Spleen (tissue), 11 donors: ENCODE data around the gene CASP7. TPM values are rescaled to one million over a fixed set of nuclear protein-coding genes. Genes with fewer than 3 reads are reported as not detected.

ENCODE experiments used
- DNase-seq: peaks from one replicate; pipeline ENCODE4 v3.0.0-alpha.2; 2020
- H3K27ac ChIP-seq, 8 donors: fragments of 200-600 bp; sonication (generic) in 7 of 8; 1 replicate in 4 of 8; 2 replicates in 4 of 8; pipeline versions ENCODE4 v1.5.0 to v1.8.0; 2016 to 2021; ENCODE audit warnings: inconsistent platforms in 4 of 8, mild to moderate bottlenecking in 4 of 8, moderate library complexity in 1 of 8
- H3K27me3 ChIP-seq, 7 donors: fragments of 200-600 bp; sonication (generic) in 6 of 7; replicated peaks in 1 of 7; 1 replicate in 4 of 7; 2 replicates in 3 of 7; pipeline versions ENCODE4 v1.5.0 to v1.8.0; 2016 to 2021; ENCODE audit warnings: inconsistent platforms in 3 of 7, mild to moderate bottlenecking in 1 of 7
- H3K36me3 ChIP-seq, 6 donors: fragments of 200-600 bp; sonication (generic) in 5 of 6; 1 replicate in 4 of 6; 2 replicates in 2 of 6; pipeline versions ENCODE4 v1.5.0 to v1.8.0; 2016 to 2021; ENCODE audit warnings: inconsistent platforms in 2 of 6
- H3K4me1 ChIP-seq, 6 donors: fragments of 200-600 bp; sonication (generic) in 5 of 6; 1 replicate in 3 of 6; 2 replicates in 3 of 6; pipeline versions ENCODE4 v1.5.0 to v1.8.0; 2016 to 2021; ENCODE audit warnings: inconsistent platforms in 3 of 6
- H3K4me3 ChIP-seq, 8 donors: fragments of 200-600 bp; sonication (generic) in 7 of 8; 1 replicate in 4 of 8; 2 replicates in 4 of 8; pipeline versions ENCODE4 v1.5.0 to v1.8.0; 2016 to 2021; ENCODE audit warnings: inconsistent platforms in 4 of 8, mild to moderate bottlenecking in 4 of 8, moderate library complexity in 2 of 8
- H3K9me3 ChIP-seq, 8 donors: fragments of 200-600 bp; sonication (generic) in 7 of 8; 1 replicate in 4 of 8; 2 replicates in 4 of 8; pipeline versions ENCODE4 v1.5.0 to v1.8.0; 2016 to 2021; ENCODE audit warnings: inconsistent platforms in 4 of 8
- POLR2A ChIP-seq, 3 donors: fragments of 450-650 bp; IDR thresholded peaks; one replicate each; pipeline ENCODE4 v1.5.1; 2017; ENCODE audit warnings: antibody characterized with exemption in 3 of 3, mild to moderate bottlenecking in 1 of 3
- POLR2AphosphoS5 ChIP-seq, 3 donors: sonication (generic); formaldehyde crosslinking; IDR thresholded peaks; one replicate each; pipeline ENCODE4 v1.5.1; 2017; ENCODE audit warnings: antibody characterized with exemption in 3 of 3
- WGBS, 5 donors: extraction: QIAGEN DNeasy Blood & Tissue Kit in 3 of 5; methylation state at CpG; one replicate each; pipeline versions ENCODE4 v1.1.5 to v1.1.7; 2013 to 2018; 5-methylcytosine and 5-hydroxymethylcytosine counted together
- intact Hi-C: fragments of 100-400 bp; cut with DNase I; formaldehyde crosslinking; loops from one replicate; pipeline ENCODE4 v1.15.0; 2023; ENCODE audit warnings: low total_unique reads
- polyA plus RNA-seq, 3 donors: library from polyadenylated mRNA; stranded (reverse); fragments of 200-250 nt; gene quantifications; one replicate each; pipeline ENCODE4 v1.2.1, GENCODE V29; 2013
- total RNA-seq, 7 donors: library from RNA; depleted of rRNA in 3 of 7; stranded (reverse); fragments of >200 nt in 3 of 7; fragmentation: NEBNext Ultra II Directional in 4 of 7; extraction: Animal tissue kit (Norgen Biotek cat#: 25700) in 4 of 7; gene quantifications; one replicate each; pipeline versions ENCODE4 v1.1.0 to v1.2.1, GENCODE V29; 2016 to 2021
- TF ChIP-seq, protein P1 (sequence below), 11 experiments: fragments of 200-600 bp in 7 of 11; fragments of 450-650 bp in 4 of 11; sonication (generic) in 4 of 11; IDR thresholded peaks in 8 of 11; conservative IDR thresholded peaks in 3 of 11; 1 replicate in 7 of 11; 2 replicates in 4 of 11; pipeline versions ENCODE4 v1.4.0 to v1.8.0; 2016 to 2021; ENCODE audit warnings: antibody characterized with exemption in 11 of 11, inconsistent platforms in 4 of 11, mild to moderate bottlenecking in 1 of 11
- donor health status: healthy with polysubstance abuse.
- donor health status: DM: no; HTN: no; CAD: no; lungs with moderate emphysema.
- donor health status: DM: no; HTN: no; CAD: no.
- donor health status: Bipolar disorder and iron deficiency.
- donor health status: healthy.
- donor health status: DM: no; HTN: no; CAD: no.
- donor health status: DM: yes; HTN: yes; CAD: no.

Gene CASP7
- total and polyA plus RNA-seq, 10 donors: 10.4 to 27.3 (median 19.2) TPM

DNA sequence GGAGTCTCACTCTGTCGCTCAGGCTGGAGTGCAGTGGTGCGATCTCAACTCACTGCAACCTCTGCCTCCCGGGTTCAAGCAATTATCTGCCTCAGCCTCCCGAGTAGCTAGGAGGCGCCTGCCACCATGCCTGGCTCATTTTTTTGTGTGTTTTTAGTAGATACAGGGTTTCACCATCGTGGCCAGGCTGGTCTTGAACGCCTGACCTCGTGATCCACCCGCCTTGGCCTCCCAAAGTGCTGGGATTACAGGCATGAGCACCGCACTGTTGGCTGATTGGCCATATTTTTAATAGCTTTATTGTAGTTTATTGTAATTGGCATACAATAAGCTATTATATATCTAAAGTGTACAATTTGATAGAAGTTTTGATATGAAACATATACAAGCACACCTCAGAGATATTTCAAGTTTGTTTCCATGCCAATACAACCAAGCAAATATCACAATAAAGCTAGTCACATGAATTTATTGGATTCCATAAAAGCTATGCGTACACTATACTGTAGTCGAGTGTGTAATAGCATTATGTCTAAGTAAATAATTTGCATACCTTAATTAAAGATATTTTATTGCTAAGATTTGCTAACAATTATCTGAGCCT lies 77.3 kb downstream of the CASP7 start:
- TF ChIP-seq, protein P1, sequence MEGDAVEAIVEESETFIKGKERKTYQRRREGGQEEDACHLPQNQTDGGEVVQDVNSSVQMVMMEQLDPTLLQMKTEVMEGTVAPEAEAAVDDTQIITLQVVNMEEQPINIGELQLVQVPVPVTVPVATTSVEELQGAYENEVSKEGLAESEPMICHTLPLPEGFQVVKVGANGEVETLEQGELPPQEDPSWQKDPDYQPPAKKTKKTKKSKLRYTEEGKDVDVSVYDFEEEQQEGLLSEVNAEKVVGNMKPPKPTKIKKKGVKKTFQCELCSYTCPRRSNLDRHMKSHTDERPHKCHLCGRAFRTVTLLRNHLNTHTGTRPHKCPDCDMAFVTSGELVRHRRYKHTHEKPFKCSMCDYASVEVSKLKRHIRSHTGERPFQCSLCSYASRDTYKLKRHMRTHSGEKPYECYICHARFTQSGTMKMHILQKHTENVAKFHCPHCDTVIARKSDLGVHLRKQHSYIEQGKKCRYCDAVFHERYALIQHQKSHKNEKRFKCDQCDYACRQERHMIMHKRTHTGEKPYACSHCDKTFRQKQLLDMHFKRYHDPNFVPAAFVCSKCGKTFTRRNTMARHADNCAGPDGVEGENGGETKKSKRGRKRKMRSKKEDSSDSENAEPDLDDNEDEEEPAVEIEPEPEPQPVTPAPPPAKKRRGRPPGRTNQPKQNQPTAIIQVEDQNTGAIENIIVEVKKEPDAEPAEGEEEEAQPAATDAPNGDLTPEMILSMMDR (IDR thresholded peaks at IDR 0.05 in 8 of 11, conservative IDR thresholded peaks at IDR 0.05 in 3 of 11): no peak
- no peak for TF ChIP-seq POLR2A (IDR thresholded peaks at IDR 0.05)
- no peak for TF ChIP-seq POLR2AphosphoS5 (IDR thresholded peaks at IDR 0.05)
- Histone ChIP-seq H3K27ac (no peak overlapping the region), H3K27me3 (no peaks in the 10 kb centered on the region), H3K4me3 (no peak overlapping the region), H3K9me3 (no peaks in the 10 kb centered on the region), H3K4me1 (no peaks in the 10 kb centered on the region), H3K36me3 (no peaks in the 10 kb centered on the region)
- WGBS, 5 donors: 81 to 94% (median 86%) methylated on average over 12 of the region's 12 CpGs
- no peak for DNase-seq
- intact Hi-C loops: no loop called here

DNA sequence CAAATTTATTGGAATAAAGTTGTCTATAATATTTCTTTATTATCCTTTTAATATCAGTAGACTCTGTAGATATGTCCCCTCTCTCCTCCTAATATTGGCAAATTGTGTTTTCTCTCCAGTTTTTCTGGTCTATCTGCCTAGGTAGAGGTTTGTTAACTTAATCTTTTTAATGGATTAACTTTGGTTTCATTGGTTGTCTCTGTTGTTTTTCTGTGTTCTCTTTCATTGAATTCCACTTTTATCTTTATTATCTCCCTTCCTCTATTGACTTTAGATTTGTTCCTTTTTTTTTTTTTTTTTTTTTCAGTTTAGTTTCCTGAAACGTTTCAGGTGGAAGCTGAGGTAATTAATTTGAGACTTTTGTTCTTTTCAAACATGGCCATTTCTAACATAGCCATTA lies 82.4 kb downstream of the CASP7 start:
- no peaks in the 10 kb centered on the region for H3K4me1 ChIP-seq
- H3K27me3 ChIP-seq: no peaks in the 10 kb centered on the region
- H3K27ac ChIP-seq: no peak overlapping the region
- 10 to 31% (median 14%) methylated on average over 1 of the region's 1 CpG for WGBS, 5 donors
- TF ChIP-seq, protein P1 (IDR thresholded peaks at IDR 0.05 in 8 of 11, conservative IDR thresholded peaks at IDR 0.05 in 3 of 11): no peak
- no peak for TF ChIP-seq POLR2A (IDR thresholded peaks at IDR 0.05)
- intact Hi-C loops: no loop called here
- H3K9me3 ChIP-seq: peaks cover 0 to 18% (median 14%) of the 10 kb centered on the region in 8 donors
- H3K4me3 ChIP-seq: no peak overlapping the region
- no peak for DNase-seq
- H3K36me3 ChIP-seq: no peaks in the 10 kb centered on the region

DNA sequence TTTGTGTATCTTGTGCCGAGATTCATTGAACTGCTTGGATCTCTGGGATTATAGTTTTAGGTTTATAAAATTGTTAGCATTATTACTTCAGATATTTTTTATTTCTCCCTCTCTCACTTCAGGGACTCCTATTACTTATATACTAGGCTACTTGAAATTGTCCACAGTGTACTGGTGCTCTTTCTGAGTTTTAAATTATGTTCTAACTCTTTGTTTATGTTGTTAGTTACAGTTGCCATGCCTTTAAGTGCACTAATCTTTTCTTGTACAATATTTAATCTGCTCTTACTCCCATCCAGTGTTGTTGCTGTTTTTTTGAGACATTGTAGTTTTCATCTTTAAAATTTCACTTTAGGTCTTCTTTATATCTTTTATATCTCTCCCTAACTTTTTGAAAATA lies 84.9 kb downstream of the CASP7 start:
- Histone ChIP-seq H3K36me3 (no peaks in the 10 kb centered on the region), H3K9me3 (peaks cover 0 to 18% (median 14%) of the 10 kb centered on the region in 8 donors), H3K4me1 (no peaks in the 10 kb centered on the region), H3K4me3 (no peak overlapping the region), H3K27me3 (no peaks in the 10 kb centered on the region), H3K27ac (no peak overlapping the region)
- WGBS, 5 donors: 87 to 100% (median 93%) methylated on average over 1 of the region's 1 CpG
- TF ChIP-seq POLR2AphosphoS5 (IDR thresholded peaks at IDR 0.05) (no peak), POLR2A (IDR thresholded peaks at IDR 0.05) (no peak)
- TF ChIP-seq, protein P1 (IDR thresholded peaks at IDR 0.05 in 8 of 11, conservative IDR thresholded peaks at IDR 0.05 in 3 of 11): no peak
- no peak for DNase-seq
- intact Hi-C loops: no loop called here

DNA sequence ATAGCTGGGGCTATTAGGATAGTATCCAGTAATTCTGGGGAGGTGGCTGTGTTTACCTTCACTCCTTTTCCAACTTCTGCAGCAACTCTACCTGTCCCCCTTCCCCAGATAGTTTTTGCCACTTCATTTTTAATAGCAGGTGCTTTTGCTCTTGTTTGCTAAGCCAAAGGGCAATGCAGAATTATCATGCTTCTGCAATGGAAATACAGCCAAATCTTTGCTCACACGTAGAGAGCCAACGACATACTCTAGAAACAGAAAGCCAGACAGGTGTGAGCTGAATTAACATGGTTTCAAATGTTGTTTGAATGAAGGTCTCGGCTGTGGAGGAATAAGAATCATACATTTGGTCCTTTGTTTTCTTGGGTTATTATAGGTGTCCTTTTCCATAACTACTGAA lies 86.2 kb downstream of the CASP7 start:
- 82 to 92% (median 89%) methylated on average over 3 of the region's 3 CpGs for WGBS, 5 donors

More for the DNA sequence above, 86.2 kb downstream of the CASP7 start:
- DNase-seq: no peak
- Histone ChIP-seq H3K36me3 (no peaks in the 10 kb centered on the region), H3K27ac (no peak overlapping the region), H3K9me3 (peaks cover 0 to 18% (median 14%) of the 10 kb centered on the region in 8 donors), H3K4me3 (no peak overlapping the region), H3K27me3 (no peaks in the 10 kb centered on the region), H3K4me1 (no peaks in the 10 kb centered on the region)
- intact Hi-C loops: no loop called here
- TF ChIP-seq POLR2AphosphoS5 (IDR thresholded peaks at IDR 0.05): no peak
- no peak for TF ChIP-seq POLR2A (IDR thresholded peaks at IDR 0.05)
- TF ChIP-seq, protein P1 (IDR thresholded peaks at IDR 0.05 in 8 of 11, conservative IDR thresholded peaks at IDR 0.05 in 3 of 11): no peak
